Muscle of arm (tissue), 12 donors: Measurements from ENCODE around the gene SOSTDC1. TPM values are rescaled to one million over a fixed set of nuclear protein-coding genes. Genes with fewer than 3 reads are reported as not detected.
"Not testable (repeated sequence)": the region's sequence is repeated elsewhere in the genome, so short reads cannot be mapped to it uniquely, and the experiment has no call there.

Experiments used
- DNase-seq: peaks from one replicate; pipeline ENCODE4 v3.0.0-alpha.2; 2013
- polyA plus RNA-seq, 12 donors: library from polyadenylated mRNA; unstranded; fragments of 120-200 nt; gene quantifications; one replicate each; pipeline ENCODE4 v1.2.1, GENCODE V29; 2013; ENCODE audit not compliant: insufficient read length in 12 of 12

The SOSTDC1 gene
- polyA plus RNA-seq, 12 donors, result 7.0 to 39.3 (median 14.8) TPM; not detected in 2

DNA sequence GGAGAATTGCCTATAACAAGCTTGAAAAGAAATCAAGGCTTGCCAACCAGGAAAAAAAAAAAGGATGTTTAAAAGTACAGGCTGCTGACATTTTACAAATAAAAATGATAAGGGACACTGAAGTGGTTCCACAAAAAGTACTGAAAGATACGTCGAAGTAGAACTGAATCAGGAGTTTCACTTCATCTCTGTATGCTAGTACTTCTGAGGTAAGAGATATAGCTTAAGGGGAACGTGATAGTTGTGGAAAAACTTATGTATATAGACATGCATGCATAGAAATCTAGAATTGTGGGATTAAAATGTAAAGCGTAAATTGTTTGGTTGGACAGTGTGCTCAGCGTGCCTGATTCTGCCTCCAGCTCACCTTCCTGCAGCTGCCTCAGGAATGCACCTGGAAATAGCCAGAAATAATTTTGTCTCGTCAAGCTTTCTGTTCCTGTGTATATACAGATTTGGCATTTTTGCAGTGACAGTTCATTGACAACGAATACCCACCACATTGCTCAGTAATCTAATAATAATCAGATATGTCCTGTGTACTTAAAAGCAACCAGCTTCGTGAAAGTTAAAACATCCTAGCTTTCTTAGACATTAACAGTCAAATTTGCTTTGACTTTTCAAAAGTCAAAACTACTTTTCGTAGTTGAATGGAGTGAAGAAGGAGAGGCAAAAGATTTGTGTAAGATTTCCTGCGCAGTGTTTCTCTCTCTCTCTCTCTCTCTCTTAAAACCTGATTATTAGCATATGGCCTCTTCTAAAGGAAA, 1.4 kb downstream of the SOSTDC1 start:
- no peak for DNase-seq

DNA sequence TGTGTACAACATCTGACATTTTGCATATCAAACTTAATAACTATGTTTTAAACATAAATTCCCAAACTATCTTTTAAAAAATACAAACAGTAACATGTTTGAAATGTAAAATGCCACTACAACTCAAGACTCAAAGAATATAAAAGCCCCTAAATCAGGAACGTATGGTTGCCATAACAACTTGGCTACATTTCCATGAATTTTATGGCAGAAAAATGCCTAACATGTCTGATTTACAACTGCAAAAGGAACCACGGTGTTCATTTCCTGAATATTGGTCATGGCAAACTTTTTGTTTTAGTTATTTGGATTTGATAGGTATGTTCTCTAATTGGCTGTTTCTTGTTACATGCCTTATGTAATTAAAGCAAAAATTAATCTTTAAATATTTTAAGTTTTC, 2.0 kb downstream of the SOSTDC1 start:
- DNase-seq, result no peak

DNA sequence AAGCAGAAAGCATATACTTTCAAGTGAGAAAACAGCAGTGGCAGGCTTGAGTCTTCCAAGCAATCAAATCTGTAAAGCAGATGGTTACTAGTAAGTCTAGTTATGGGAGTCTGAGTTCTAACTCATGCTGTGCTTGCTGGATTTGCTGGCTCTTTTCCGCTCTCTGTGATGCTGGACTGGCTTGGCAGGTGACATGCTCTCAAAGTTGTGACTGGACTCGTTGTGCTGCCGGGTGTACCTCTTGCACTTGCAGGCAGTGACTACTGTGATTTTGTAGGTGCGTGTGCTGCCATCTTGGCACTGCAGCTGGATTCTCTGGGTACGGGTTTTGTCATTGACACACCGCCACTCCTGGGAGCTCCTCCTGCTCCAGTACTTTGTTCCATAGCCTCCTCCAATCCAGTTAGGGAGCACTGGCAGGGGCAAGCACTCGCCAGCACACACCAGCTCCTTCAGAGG, 3.1 kb downstream of the SOSTDC1 start:
- no peak for DNase-seq

DNA sequence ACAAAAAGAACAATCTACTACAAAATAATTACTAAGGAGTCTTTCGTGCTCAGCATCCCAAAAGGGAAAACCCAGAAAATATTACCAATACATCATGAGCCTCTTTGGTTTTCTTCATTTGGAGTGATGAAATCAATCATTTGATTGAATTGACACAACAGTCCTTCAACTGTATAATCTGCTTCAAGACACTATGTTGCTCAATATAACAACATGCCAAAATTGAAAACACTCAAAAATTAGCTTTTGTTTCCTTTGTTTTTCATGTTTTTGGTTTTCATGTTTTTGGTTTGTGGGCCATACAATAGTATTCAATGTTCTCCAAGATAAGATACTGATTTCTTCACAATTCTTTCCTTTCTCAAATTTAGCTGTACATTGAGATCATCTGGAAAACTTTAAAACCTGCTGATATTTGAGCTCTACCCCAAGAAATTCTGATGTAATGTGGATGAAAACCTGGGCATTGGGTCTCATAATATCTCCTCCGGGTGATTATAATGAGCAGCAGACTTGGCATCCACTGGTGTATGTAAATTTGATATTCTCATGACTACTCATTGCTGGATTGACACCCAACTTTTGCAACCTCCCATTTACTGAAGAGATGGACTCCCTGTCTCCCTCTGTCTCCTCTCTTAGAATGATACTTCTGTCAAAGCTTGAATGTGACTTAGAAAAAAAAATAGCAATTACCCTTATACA, 4.6 kb downstream of the SOSTDC1 start:
- DNase-seq, result no peak

DNA sequence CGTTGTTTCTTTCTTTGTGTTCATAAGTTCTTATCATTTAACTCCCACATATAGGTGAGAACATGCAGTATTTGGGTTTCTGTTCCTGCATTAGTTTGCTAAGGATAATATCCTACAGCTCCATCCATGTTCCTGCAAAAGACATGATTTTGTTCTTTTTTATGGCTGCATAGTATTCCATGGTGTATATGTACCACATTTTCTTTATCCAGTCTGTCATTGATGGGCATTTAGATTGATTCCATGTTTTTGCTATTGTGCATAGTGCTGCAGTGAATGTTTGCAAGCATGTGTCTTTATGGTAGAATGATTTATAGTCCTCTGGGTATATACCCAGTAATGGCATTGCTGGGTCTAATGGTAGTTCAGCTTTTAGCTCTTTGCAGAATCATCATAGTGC, 9.2 kb downstream of the SOSTDC1 start:
- not testable (repeated sequence) for DNase-seq

DNA sequence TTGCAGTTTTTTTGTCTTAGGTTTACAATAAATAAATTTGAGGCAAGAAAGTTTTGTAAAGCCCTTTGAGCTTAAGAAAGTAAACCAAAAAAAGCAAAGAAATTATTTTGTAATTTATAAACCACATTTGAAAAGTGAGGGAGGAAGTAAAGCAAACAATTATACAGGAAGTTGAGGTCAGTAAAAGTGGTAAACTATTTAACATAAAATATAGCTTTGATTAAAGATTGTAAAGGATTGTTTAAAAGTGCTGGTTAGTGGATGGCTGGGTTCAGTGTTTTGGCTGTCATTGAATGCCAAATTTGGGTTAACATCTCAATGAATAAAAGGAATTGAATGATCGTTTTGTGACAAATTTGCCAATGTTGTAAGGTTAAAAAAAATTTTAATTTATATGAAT, 9.9 kb downstream of the SOSTDC1 start:
- DNase-seq, result no peak

DNA sequence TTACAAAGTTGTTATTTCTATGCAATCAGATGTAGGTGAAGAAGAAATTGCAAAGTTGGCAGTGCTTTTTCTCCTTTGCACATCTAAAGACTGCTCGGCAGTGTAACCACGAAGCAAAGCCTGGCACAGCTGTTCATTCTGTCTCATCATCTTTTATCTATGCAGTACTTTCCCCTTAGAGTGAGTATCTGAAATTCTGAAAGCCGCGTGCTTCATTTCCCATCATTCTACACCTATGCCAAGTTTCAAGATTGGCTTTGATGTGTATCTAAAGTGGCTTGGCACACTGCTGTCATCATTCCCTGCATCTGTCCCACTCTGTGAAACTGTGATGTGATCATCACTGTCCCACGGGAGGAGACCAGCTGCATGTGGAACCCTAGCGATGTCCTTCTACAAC, 15.2 kb downstream of the SOSTDC1 start:
- DNase-seq, result no peak

DNA sequence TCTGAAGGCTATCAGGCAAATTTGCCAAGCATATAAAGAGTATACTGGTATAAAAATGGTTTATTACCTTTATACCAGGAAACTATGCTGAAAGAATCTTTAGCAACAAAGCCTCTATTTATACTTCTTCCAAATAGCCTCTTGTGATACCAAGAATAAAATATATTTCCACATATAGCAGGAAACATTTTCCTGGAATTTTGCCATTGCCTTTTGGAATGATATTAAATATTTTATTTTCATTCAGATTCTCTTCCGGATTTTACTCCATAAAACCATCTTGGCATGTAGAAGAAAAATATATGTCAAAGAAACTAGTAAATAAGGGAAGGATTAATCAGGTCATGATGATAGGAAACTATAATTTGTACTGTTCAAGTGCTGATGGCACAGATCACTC, 17.7 kb downstream of the SOSTDC1 start:
- DNase-seq, result no peak

DNA sequence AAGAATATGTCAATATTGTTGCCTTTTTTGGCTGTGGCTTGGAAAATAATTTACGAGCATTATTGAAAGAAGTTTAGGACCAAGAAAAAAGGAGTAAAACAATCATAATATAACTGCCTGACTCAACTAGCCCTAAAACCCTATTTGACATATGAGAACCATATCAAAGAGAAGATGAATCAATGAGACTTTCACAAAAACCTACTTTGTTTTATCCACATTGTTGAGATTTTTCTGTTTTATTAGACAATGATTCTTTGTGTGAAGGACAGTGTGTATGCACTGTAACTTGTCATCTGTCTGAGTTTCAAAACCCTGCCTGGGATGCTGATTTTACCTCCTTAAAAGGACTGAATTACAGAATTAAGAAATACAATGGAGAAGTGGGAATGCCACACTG, 19.0 kb downstream of the SOSTDC1 start:
- DNase-seq, result no peak

DNA sequence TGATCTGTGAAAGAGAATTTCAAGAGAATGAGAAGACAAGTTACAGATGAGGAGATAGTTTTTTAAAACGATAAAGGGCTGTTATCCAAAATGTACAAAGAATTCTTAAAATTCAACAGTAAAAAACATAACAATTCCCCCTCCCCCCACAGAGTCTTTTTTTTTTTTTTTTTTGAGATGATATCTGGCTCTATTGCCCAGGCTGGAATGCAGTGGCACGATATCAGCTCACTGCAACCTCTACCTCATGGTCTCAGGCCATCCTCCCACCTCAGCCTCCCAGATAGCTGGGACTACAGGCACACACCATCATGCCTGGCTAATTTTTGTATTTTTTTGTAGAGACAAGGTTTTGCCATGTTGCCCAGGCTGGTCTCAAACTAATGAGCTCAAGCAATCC, 21.7 kb downstream of the SOSTDC1 start:
- DNase-seq, result not testable (repeated sequence)

DNA sequence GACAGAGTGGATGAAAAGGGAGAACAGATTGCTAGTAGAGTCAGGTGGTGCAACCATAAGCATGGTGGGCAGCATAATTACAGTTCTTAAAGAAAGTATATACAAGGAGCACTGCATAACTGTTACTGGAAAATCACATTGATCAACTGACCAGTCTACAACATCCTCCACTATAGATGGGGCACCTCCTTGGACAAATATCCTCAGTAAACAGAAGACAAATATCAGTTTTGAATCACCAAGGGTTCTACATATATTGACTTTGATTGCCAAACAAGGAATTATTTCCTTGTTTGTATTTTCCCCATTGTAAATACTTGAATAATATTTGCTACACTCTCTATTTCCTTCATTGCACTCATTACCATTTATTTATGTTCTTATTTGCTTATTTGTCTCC, 26.6 kb downstream of the SOSTDC1 start:
- no peak for DNase-seq

DNA sequence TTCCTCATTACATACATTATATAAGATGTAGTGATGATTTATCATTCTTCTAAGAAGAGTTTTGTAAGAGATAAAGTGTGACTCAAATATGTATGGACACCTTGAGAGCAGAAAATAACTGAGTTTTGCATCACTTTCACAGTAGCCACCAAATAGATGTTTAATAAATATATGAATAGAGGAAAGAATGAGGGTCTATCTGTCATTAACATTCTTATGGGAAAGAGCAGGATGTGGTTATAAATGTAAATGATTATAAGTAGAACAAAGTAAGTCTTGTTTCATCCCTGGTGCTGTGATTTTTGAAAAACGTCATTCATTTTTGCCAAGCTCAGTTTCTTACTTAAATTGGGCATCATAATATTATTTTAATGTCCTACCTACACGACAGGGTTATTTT, 29.2 kb downstream of the SOSTDC1 start:
- DNase-seq, result no peak

DNA sequence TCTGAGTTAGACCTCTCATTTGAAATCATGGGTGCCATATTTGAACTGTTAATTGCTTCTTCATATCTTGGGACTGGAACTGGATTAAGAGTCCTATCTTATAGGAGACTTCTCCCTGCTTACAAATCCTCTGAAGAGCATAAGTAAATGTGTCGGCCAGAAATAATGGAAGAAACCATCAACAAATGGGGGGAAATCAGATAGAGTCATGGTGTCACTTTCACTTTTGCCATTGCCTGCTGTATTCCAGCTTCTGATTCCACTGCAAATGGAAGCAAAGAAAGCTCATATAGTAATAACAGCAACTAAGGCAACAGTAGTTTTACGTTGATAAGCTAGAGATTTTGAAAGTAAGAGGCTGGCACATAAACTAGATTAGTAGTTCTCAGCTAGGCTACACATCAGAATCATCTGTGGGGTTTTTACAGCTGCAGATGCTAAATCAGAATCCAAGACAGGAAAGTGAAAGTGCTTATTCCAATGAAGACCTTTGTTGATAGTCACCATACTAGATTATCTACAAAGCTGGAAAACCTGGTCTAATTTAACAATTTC, 31.9 kb downstream of the SOSTDC1 start:
- no peak for DNase-seq

DNA sequence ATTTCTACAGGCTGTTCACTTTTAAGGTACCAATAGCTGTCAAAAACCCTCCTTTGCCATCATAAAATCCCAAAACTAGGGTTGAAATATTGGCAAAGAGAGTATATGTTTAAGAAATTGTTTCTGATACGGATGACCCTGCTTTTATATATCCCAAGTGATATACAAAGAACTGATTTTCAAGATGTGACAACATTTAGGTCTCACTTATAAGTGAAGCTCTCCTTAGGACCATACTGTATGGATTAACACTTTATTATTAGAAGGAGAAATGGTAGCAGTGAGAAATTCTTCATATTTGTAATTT, 33.2 kb downstream of the SOSTDC1 start:
- DNase-seq, result no peak

DNA sequence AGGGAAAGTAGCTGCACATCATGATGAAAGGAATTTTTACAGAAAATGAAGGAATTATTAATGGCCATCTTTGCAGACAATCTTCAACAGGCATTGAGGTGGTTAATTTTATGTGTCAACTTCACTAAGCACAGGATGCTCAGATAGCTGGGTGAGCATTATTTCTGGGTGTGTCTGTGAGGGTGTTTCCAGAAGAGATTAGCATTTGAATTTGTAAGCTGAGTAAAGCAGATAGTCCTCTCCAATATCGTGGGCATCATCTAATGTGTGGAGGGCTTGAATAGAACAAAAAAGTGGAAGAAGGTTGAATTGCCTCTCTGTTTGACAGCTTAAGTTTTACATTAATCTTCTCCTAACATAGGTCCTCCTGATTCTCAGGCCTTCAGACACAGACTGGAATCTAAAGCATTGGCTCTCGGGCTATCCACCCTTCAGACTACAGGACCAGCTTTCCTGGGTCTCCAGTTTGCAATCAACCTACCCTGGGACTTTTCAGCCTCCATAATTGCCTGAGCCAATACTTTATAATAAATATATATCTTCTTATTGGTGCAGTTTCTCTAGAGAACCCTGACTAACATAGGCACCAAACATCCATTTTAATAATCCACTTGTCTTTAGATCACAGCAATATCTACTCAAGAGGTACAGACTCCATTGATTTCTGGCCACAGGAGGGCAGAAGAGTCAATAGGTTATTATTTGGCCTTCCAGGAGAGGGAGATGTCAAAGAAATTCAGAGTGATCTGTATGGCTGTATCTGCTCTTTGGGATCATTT, 33.7 kb downstream of the SOSTDC1 start:
- DNase-seq, result no peak

DNA sequence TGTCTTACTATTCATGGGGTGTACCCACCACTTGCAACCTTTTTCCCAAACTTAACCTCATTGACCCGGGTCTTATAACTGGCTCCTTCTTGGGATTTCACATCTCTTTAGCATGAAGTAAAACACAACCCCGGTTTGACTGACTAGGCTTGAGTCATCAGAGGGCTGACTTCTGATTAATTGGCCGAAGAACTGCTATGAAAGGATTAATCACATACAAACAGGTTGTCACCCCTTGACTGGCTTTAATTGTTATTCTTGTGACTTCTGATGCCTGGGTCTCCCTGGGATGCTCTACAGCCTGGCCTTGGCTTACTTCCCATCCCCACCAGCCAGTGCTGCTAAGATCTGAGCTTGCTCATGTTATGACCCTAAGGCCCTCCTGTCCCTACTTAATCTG, 35.4 kb downstream of the SOSTDC1 start:
- no peak for DNase-seq

DNA sequence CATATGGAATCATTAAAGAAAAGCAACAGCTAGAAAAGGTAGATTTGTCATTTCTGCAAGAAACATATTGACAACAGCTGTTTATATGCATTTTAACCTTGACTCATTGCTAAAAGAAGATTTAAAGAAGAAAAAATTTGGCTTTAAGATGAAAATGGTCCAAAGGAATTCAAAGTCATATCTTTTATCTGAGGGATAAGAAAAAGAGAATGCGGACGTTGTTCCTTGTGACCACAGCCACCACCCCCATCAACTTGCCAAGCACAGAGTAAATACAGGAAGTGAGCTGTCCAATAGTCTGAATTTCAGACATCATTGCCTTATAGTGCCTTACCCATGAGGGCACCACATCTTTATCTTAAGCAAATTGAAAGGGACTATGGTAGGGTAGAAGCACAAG, 36.9 kb downstream of the SOSTDC1 start:
- no peak for DNase-seq

DNA sequence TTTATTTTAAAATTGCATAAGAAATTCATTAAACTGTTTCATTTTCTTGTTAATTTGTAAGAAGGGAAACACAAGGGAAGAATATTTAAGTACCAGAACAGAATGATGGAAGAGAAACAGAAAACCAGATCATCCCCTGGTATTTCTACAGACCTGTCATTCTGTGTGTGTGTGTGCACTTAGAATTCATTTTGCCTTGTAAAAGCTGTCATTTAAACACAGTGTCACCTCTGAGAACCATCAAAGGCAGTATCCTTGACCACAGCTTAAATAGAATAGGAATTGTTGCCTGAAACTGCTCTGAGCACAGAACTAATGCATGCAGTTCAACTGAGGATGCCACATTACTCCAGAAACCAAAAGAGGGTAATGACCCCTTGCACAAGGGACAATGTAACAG, 37.4 kb downstream of the SOSTDC1 start:
- DNase-seq, result no peak

DNA sequence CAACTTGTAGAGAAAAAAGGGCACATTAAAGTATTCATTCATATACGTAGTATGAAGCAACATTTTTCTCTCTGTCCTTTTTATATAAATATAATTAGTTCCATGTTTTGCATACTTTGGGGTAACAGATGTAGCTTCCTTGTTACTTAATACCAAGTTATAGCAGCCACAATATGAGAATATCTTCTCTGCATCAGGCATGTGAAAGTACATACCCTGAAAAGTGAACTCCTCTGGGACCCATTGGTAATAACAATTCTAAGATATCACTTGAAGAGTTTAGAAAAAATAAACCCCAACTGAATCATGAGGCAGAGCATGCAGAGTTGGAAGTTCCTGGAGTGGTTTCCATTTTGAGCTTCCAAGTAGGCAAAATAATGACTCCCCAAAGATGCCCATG, 41.8 kb downstream of the SOSTDC1 start:
- no peak for DNase-seq

DNA sequence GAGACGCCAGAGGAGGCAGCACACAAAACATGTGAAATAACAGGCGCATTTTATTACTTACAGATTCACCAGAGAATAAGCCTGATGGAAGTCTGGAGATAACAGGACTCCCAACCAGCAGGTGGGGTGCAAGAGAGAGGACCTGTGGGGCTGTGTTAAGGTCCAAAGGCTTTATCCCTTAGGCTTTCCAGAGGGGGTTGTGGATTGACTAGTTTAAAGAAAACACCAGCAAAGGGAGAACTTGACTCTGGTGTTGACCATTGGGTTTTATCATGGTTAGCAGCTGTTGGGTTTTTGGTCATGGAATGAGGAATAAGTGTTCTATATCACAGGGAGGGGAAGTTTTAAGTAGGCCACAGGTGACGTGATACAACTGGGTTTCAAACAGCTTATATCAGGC, 42.6 kb downstream of the SOSTDC1 start:
- DNase-seq, result no peak

DNA sequence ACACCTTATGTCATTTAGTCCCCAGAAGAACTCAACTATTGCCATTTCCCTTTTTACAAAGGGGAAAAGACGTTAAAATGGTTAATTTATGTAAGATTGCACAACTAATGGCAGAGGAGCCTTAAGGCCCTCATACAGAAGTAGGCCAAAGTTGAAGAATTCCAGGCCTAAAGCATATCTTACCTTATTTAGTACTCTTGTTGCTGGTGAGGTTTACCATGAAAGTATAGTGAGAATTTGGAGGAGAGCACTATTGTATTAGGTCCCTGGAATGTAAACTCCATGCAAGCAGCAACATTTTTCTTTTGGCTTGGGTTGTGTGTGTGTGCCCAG, 43.5 kb downstream of the SOSTDC1 start:
- DNase-seq, result no peak

DNA sequence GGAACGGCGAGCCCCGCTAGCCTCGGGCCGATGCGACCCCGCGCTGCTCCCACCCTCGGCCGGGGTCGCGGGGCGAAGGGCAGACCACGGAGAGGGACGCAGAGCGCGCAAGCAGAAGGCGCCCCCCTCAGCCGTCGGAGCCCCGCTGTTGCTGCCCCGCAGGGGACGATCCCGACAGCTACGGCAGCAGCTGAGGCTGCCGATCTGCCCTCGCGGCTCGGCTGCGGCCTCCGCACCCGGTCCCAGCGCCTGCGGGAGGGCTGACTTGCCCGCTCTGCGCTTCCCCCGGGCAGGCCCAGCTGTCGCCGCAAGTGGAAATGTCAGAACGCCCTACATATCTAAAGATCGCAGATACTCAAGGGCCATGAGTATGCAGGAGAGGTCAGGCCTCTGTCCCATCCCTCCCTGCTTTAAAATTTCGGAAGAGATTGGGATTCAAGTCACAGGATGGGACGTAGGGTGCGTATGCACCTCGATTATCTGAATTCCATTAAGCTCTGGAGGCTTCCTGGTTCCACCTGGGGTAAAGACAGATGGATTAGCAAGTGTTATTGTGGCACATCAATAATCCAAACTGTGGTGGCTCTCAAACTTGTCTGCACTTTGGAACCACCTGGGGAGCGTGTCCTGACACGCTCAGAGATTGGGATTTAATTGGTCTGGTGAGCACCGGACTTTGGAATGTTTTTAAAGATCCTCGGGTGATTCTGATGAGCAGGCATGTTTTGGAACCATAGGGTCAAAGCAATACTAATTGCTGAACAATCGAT, 44.0 kb downstream of the SOSTDC1 start, which contains the start of gene CRPPA:
CRPPA (minus strand) TSS at position 206 of the 770 bp plus-strand sequence. CDS start 216 bp downstream, outside the sequence.
- DNase-seq, result peak; percentile 56
